ENCODE results near the gene GLYAT.

- TF ChIP-seq CTCF (IDR thresholded peaks at IDR 0.05; ENCODE audit: low read depth, low read length) (no peak), POLR2A (IDR thresholded peaks at IDR 0.05; ENCODE audit: extremely low read depth, insufficient read length) (no peak), MAX (IDR thresholded peaks at IDR 0.05; ENCODE audit: low read depth, low read length) (no peak), MYC (IDR thresholded peaks at IDR 0.05; ENCODE audit: low read depth, low read length) (no peak)
These were observed 71.7 kb downstream of the GLYAT start for GRCh38 chr11:58659910-58660570.

Data from NB4 (cell line).